ENCODE data around the gene FRMPD2. TPM values are rescaled to one million over a fixed set of nuclear protein-coding genes. Genes with fewer than 3 reads are reported as not detected.

FRMPD2 gene
- total RNA-seq, 1 donor from 2014 or later: under 0.01 TPM

DNA sequence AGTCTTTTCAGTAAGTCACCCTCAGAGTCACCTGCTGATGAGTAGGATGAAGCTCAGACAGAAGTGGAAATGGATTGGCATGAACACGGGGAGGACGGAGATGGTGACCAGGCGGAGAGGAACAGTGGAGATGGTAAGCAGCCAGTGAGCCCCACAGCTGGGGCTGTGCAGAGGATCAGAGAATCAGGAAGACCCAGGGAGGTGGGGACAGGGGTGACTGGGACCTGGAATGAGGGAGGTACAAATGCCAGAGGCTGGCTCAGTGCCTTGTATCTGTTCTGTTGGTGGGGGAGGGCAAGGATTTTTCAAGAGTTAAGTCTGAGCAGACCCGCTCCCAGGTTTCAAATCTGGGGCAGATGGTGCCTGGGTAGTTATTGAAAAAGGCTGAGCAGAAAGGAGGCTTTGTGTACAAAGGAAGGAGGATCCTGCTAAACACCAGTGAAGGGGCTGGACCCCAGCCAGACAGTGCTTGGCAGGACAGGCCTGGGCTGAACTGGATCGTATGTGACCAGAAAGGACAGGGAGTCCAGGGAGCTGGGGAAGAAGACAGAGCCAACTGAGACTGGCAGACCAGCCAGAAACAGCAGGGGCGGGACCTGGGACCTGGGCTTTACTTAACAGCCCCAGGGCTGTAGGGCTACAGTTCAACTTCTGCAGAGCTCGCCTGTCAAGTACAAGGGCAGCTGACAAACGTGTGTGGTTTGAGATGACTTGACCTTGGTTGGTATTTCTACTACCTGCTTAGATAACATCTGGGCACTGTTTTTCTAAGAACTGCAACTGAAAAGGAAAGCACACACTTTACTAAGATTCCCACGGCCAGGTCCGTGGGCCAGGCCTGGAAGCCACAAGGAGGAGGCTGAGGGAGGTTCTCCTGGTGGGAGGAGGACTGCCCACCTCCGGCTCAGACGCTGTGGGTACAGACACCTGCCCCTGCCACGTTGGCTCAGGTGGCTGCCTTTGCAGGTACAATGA lies 13.2 kb upstream of the FRMPD2 start:
- H3K36me3 ChIP-seq (ENCODE audit: control insufficient read depth, insufficient read depth, low read length): no peaks in the 10 kb centered on the region
- no peak for TF ChIP-seq CTCF (IDR thresholded peaks at IDR 0.05; ENCODE audit: insufficient read depth, low read length, severe bottlenecking)
- DNase-seq (ENCODE audit: low read depth): no peak
- FAIRE-seq: no peak
- H3K27me3 ChIP-seq (ENCODE audit: control insufficient read depth, insufficient read depth, low read length): peaks cover 3% of the 10 kb centered on the region
- H3K4me3 ChIP-seq (ENCODE audit: low read depth, low read length): no peak overlapping the region

DNA sequence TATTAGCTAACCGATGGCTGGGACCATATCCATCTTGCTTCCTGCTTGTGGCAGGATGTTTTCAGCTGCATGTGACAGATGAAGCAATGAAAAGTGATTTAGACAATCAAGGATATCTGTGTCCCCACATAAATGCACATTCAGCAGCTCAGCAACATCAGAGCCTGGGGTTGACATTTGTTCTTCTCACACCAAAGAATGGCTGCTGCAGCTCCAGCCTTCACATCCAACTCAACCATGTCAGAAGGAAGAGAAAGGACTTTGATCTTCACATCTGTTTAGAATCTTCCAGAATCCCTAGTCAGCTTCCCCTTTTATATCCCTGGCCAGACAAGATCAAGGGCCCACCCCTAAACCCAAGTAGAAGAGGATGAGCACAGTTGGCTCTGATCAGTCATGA lies 11.9 kb upstream of the FRMPD2 start:
- Histone ChIP-seq H3K36me3 (ENCODE audit: control insufficient read depth, insufficient read depth, low read length) (no peaks in the 10 kb centered on the region), H3K27me3 (ENCODE audit: control insufficient read depth, insufficient read depth, low read length) (peaks cover 3% of the 10 kb centered on the region), H3K4me3 (ENCODE audit: low read depth, low read length) (no peak overlapping the region)
- TF ChIP-seq CTCF (IDR thresholded peaks at IDR 0.05; ENCODE audit: insufficient read depth, low read length, severe bottlenecking): no peak
- DNase-seq (ENCODE audit: low read depth): no peak
- no peak for FAIRE-seq

DNA sequence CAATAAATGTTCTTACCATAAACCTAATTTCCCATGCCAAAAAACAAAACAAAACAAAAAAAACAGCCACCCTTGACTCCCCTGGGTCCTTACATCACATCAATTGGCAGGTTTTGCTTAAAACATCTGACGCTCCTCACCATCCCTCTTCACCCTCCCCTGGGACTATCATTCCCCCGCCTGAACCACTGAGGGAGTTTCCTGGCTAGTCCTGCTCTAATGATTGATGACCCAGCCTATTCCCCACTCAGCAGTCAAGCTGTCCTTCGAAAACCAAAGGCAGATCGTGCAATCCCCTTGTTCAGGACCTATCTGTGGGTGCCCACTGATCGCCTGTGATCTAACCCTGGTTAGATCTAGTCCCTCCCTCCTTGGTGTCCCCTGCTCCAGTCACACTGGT lies 11.2 kb upstream of the FRMPD2 start:
- no peaks in the 10 kb centered on the region for H3K36me3 ChIP-seq (ENCODE audit: control insufficient read depth, insufficient read depth, low read length)
- no peak for FAIRE-seq
- H3K27me3 ChIP-seq (ENCODE audit: control insufficient read depth, insufficient read depth, low read length): peaks cover 3% of the 10 kb centered on the region
- no peak overlapping the region for H3K4me3 ChIP-seq (ENCODE audit: low read depth, low read length)
- no peak for DNase-seq (ENCODE audit: low read depth)
- no peak for TF ChIP-seq CTCF (IDR thresholded peaks at IDR 0.05; ENCODE audit: insufficient read depth, low read length, severe bottlenecking)

DNA sequence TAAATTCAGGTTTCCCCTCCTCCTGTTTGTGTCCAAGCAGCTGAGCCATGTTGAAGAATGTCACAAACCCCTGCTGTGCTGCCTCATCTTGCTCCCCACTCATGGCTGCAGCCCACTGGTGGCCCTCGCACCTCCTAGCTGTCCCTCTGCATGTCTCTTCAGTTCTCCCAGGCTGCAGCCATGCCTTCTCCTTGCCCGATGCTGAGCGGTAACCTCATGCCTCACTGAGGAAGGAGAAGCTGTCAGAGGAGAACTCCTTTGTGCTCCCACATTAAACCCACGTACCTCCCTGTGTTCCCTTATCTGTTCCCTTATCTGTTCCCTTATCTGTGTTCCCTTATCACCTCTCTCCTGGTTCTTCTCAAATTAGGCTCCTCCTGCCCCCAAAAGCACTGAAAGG lies 10.3 kb upstream of the FRMPD2 start:
- Histone ChIP-seq H3K4me3 (ENCODE audit: low read depth, low read length) (no peak overlapping the region), H3K36me3 (ENCODE audit: control insufficient read depth, insufficient read depth, low read length) (no peaks in the 10 kb centered on the region), H3K27me3 (ENCODE audit: control insufficient read depth, insufficient read depth, low read length) (peaks cover 3% of the 10 kb centered on the region)
- FAIRE-seq (no peak), DNase-seq (ENCODE audit: low read depth) (no peak)
- TF ChIP-seq CTCF (IDR thresholded peaks at IDR 0.05; ENCODE audit: insufficient read depth, low read length, severe bottlenecking): no peak

GRCh38 chr10:48284002-48284546 lies 9.6 kb upstream of the FRMPD2 start:
- H3K27me3 ChIP-seq (ENCODE audit: control insufficient read depth, insufficient read depth, low read length): peaks cover 3% of the 10 kb centered on the region
- no peak overlapping the region for H3K4me3 ChIP-seq (ENCODE audit: low read depth, low read length)
- no peak for TF ChIP-seq CTCF (IDR thresholded peaks at IDR 0.05; ENCODE audit: insufficient read depth, low read length, severe bottlenecking)
- no peak for DNase-seq (ENCODE audit: low read depth)
- no peak for FAIRE-seq
- H3K36me3 ChIP-seq (ENCODE audit: control insufficient read depth, insufficient read depth, low read length): no peaks in the 10 kb centered on the region

Measured in bronchial epithelial cell (primary cell).